Astrocyte (in vitro differentiated cells and primary cell): ENCODE results near the gene MAOB. TPM values are rescaled to one million over a fixed set of nuclear protein-coding genes. Genes with fewer than 3 reads are reported as not detected.

Experiments used
- DNase-seq: peaks from one replicate; pipeline ENCODE4 v3.0.0-alpha.2; 2010; ENCODE audit warnings: low read depth
- FAIRE-seq: peaks from 2 replicates; lab custom pipeline; 2011; peaks lifted over from hg19 to GRCh38; lab: Jason Lieb, UNC
- H2AFZ ChIP-seq: 2 replicates; pipeline ENCODE4 v1.6.0; 2012; ENCODE audit warnings: low read depth, low read length, inconsistent platforms
- H3K27ac ChIP-seq: 2 replicates; pipeline ENCODE4 v1.5.1; 2011; ENCODE audit warnings: low read depth, low read length, inconsistent platforms
- H3K27me3 ChIP-seq: 2 replicates; pipeline ENCODE4 v1.6.0; 2011; ENCODE audit warnings: low read length, inconsistent platforms; ENCODE audit not compliant: insufficient read depth
- H3K36me3 ChIP-seq: 2 replicates; pipeline ENCODE4 v1.5.1; 2011; ENCODE audit warnings: low read length, inconsistent platforms; ENCODE audit not compliant: insufficient read depth
- H3K4me1 ChIP-seq: 2 replicates; pipeline ENCODE4 v1.5.1; 2011; ENCODE audit warnings: low read length, inconsistent platforms; ENCODE audit not compliant: insufficient read depth
- H3K4me2 ChIP-seq: 2 replicates; pipeline ENCODE4 v1.6.0; 2012; ENCODE audit warnings: low read length, inconsistent platforms
- H3K4me3 ChIP-seq: 2 replicates; pipeline ENCODE4 v1.5.1; 2011; ENCODE audit warnings: low read depth, mild to moderate bottlenecking, low read length, inconsistent platforms; ENCODE audit not compliant: insufficient read depth
- H3K79me2 ChIP-seq: 2 replicates; pipeline ENCODE4 v1.6.0; 2012; ENCODE audit warnings: mild to moderate bottlenecking, low read length, inconsistent platforms; ENCODE audit not compliant: insufficient read depth
- H3K9ac ChIP-seq: 2 replicates; pipeline ENCODE4 v1.6.0; 2012; ENCODE audit warnings: mild to moderate bottlenecking, low read length, inconsistent platforms
- H3K9me3 ChIP-seq: 2 replicates; pipeline ENCODE4 v1.5.1; 2012; ENCODE audit warnings: low read depth, mild to moderate bottlenecking, low read length, inconsistent platforms; ENCODE audit not compliant: insufficient read depth
- H4K20me1 ChIP-seq: 2 replicates; pipeline ENCODE4 v1.6.0; 2012; ENCODE audit warnings: low read length, inconsistent platforms; ENCODE audit not compliant: insufficient read depth
- H3K27ac Mint-ChIP-seq: one replicate; pipeline ENCODE4 v1.8.0; 2021; ENCODE audit warnings: mild to moderate bottlenecking, mixed read lengths; ENCODE audit not compliant: unreplicated experiment
- H3K27me3 Mint-ChIP-seq: one replicate; pipeline ENCODE4 v1.8.0; 2021; ENCODE audit warnings: low read depth, mixed read lengths; ENCODE audit not compliant: unreplicated experiment
- H3K36me3 Mint-ChIP-seq: one replicate; pipeline ENCODE4 v1.8.0; 2021; ENCODE audit warnings: low read depth, mixed read lengths; ENCODE audit not compliant: unreplicated experiment
- H3K4me1 Mint-ChIP-seq: one replicate; pipeline ENCODE4 v1.8.0; 2021; ENCODE audit warnings: low read depth, mixed read lengths; ENCODE audit not compliant: unreplicated experiment
- H3K4me3 Mint-ChIP-seq: one replicate; pipeline ENCODE4 v1.8.0; 2021; ENCODE audit warnings: mild to moderate bottlenecking, moderate library complexity, mixed read lengths; ENCODE audit not compliant: unreplicated experiment
- H3K9me3 Mint-ChIP-seq: one replicate; pipeline ENCODE4 v1.8.0; 2021; ENCODE audit warnings: mild to moderate bottlenecking, mixed read lengths; ENCODE audit not compliant: unreplicated experiment
- EZH2 ChIP-seq: IDR thresholded peaks from 2 replicates; pipeline ENCODE4 v1.6.1; 2012; ENCODE audit warnings: mild to moderate bottlenecking, low read length, inconsistent platforms; ENCODE audit not compliant: insufficient read depth
- total RNA-seq: library from RNA; stranded (reverse); gene quantifications from 2 replicates; pipeline ENCODE4 v1.2.1, GENCODE V29; 2021
- TF ChIP-seq, protein P1 (sequence below): IDR thresholded peaks from 2 replicates; pipeline ENCODE4 v1.5.1; 2011; ENCODE audit warnings: low read depth, mild to moderate bottlenecking, inconsistent platforms, low read length, moderate library complexity; ENCODE audit not compliant: insufficient read depth

MAOB gene
- total RNA-seq, 1 donor from 2014 or later = 0.20 TPM

DNA sequence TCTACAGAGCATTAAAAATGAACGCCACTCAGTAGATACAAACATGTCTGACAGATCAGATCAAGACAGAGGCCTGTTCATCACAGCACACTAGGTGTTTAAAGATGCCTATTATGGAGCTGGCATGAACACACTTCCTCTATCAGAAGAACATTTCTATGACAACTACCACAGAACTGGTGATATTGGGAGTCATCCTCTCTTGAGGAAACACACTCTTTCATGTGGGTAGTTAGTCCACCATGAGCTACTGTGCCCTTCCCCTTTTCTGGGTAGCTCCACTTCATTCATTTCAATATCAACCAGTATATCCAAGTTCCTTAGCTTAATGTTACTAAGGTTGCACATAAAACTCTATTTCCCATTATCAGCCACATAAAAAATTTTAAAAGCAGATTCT is 46.7 kb downstream of the MAOB start:
- H3K4me1 ChIP-seq = no peaks in the 10 kb centered on the region
- no peaks in the 10 kb centered on the region for H3K27me3 ChIP-seq
- Mint-ChIP-seq H3K36me3 (no peaks in the 10 kb centered on the region), H3K9me3 (no peaks in the 10 kb centered on the region), H3K27me3 (no peaks in the 10 kb centered on the region), H3K4me3 (no peak overlapping the region), H3K4me1 (peaks cover 2% of the 10 kb centered on the region), H3K27ac (no peak overlapping the region)
- FAIRE-seq (peak; percentile 71), DNase-seq (no peak)
- no peak overlapping the region for H3K27ac ChIP-seq
- H3K4me3 ChIP-seq = no peak overlapping the region
- no peak overlapping the region for H3K4me2 ChIP-seq
- no peak for TF ChIP-seq EZH2
- TF ChIP-seq, protein P1, sequence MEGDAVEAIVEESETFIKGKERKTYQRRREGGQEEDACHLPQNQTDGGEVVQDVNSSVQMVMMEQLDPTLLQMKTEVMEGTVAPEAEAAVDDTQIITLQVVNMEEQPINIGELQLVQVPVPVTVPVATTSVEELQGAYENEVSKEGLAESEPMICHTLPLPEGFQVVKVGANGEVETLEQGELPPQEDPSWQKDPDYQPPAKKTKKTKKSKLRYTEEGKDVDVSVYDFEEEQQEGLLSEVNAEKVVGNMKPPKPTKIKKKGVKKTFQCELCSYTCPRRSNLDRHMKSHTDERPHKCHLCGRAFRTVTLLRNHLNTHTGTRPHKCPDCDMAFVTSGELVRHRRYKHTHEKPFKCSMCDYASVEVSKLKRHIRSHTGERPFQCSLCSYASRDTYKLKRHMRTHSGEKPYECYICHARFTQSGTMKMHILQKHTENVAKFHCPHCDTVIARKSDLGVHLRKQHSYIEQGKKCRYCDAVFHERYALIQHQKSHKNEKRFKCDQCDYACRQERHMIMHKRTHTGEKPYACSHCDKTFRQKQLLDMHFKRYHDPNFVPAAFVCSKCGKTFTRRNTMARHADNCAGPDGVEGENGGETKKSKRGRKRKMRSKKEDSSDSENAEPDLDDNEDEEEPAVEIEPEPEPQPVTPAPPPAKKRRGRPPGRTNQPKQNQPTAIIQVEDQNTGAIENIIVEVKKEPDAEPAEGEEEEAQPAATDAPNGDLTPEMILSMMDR = no peak
- H3K9ac ChIP-seq = no peak overlapping the region
- H4K20me1 ChIP-seq = no peaks in the 10 kb centered on the region
- no peaks in the 10 kb centered on the region for H3K36me3 ChIP-seq
- H3K9me3 ChIP-seq = no peaks in the 10 kb centered on the region
- H2AFZ ChIP-seq = no peak overlapping the region
- no peaks in the 10 kb centered on the region for H3K79me2 ChIP-seq

DNA sequence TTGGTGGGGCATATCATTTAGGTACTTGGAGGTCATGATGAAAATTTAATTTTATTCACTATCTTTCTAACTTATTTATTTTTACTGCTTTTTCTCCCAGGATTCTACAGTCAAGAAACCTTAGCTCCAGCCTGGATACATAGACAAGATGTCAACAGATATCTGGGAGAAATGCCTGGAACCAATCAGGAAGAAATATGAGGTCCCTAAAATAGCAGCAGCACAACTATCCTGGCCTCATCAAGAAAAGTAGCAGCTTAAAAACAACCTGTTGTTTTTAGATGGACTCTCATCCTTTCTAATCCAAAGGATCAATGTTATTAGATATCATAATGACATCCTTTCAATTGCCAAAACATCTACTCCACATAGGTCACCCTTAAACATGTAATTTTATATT is 54.5 kb downstream of the MAOB start:
- Mint-ChIP-seq H3K27me3 (no peaks in the 10 kb centered on the region), H3K9me3 (no peaks in the 10 kb centered on the region), H3K4me3 (no peak overlapping the region), H3K4me1 (no peaks in the 10 kb centered on the region), H3K36me3 (no peaks in the 10 kb centered on the region), H3K27ac (no peak overlapping the region)
- Histone ChIP-seq H3K4me1 (no peaks in the 10 kb centered on the region), H3K27me3 (no peaks in the 10 kb centered on the region), H3K9me3 (no peaks in the 10 kb centered on the region), H3K4me2 (no peak overlapping the region), H3K79me2 (no peaks in the 10 kb centered on the region), H4K20me1 (no peaks in the 10 kb centered on the region), H2AFZ (no peak overlapping the region), H3K9ac (no peak overlapping the region), H3K4me3 (no peak overlapping the region), H3K36me3 (no peaks in the 10 kb centered on the region), H3K27ac (no peak overlapping the region)
- no peak for FAIRE-seq
- no peak for DNase-seq
- TF ChIP-seq, protein P1 = no peak
- no peak for TF ChIP-seq EZH2

DNA sequence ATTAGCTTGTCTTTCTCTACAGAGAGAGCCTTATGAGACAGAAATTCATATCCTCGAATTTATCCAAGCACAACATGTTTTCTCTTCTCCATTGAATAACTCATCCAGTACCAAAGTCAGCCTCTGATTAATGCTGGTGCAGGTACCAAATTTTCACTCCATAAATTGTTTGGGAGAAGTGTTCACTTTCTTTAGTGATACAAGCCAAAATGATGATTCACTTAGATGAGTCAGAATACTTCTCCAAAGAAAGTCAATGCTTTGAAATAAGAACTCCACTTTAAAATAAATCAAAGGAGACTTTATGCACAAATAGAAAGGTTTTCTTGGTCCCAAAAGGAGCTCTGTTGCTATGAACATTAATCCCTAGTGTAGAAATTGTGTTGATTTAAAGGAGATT is 60.2 kb downstream of the MAOB start:
- Mint-ChIP-seq H3K36me3 (no peaks in the 10 kb centered on the region), H3K4me3 (no peak overlapping the region), H3K27me3 (no peaks in the 10 kb centered on the region), H3K27ac (no peak overlapping the region), H3K9me3 (no peaks in the 10 kb centered on the region), H3K4me1 (peaks cover 6% of the 10 kb centered on the region)
- Histone ChIP-seq H3K4me2 (no peak overlapping the region), H3K27me3 (no peaks in the 10 kb centered on the region), H3K27ac (no peak overlapping the region), H4K20me1 (no peaks in the 10 kb centered on the region), H2AFZ (no peak overlapping the region), H3K9ac (no peak overlapping the region), H3K4me3 (no peak overlapping the region), H3K79me2 (no peaks in the 10 kb centered on the region), H3K36me3 (no peaks in the 10 kb centered on the region), H3K9me3 (no peaks in the 10 kb centered on the region), H3K4me1 (no peaks in the 10 kb centered on the region)
- TF ChIP-seq, protein P1 = no peak
- TF ChIP-seq EZH2 = no peak
- DNase-seq (peak; percentile 62), FAIRE-seq (no peak)
